ENCODE measurements around the gene CYP2A7.
"Not testable (repeated sequence)": the region's sequence is repeated elsewhere in the genome, so short reads cannot be mapped to it uniquely, and the experiment has no call there.

CYP2A7 gene

GRCh38 chr19:40882062-40882461 is at the start of gene CYP2A7:
TSS of gene CYP2A7 (minus strand) at chr19:40882231. CDS start at chr19:40882210, 21 bp downstream.
- FAIRE-seq, result not testable (repeated sequence)

GRCh38 chr19:40930799-40931198 is 48.8 kb upstream of the CYP2A7 start:
- not testable (repeated sequence) for FAIRE-seq

DNA sequence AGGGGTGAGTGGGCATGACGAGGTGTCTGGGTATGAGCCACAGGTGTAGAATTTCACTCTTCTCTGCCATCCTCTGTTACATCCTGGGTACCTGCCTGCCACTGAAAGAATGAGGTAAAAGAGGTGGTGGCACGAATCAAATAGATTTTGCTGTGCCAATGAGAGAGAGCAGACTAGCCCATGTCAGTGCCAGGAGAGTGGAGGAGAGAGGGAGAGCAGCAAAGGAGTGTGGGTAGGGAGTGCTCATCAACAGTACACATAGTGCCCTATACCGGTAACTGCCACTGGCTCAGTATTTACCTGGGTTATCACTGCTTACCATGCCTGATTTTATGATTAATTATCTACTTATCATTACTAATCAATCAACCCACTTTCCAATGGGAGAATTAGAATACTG is 47.9 kb upstream of the CYP2A7 start:
- not testable (repeated sequence) for FAIRE-seq

DNA sequence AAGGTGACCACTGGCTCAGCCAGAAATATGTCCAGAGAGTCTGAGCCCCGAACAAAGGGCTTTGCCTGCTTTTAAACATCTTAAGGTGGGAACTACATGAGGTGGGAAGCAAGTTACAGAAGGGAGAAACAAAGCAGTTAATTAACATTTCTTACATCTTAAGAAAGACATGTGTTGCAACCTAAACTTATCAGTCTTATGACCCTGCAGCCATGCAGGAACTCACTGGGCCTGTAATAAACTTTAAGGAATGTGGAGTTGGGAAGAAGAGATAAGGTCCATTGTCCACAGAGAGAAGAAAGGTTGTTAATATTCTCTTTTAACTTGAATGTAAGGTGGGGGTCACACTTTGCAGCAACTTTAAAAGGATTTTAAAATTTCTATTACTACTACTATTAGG is 46.8 kb upstream of the CYP2A7 start:
- no peak for FAIRE-seq

DNA sequence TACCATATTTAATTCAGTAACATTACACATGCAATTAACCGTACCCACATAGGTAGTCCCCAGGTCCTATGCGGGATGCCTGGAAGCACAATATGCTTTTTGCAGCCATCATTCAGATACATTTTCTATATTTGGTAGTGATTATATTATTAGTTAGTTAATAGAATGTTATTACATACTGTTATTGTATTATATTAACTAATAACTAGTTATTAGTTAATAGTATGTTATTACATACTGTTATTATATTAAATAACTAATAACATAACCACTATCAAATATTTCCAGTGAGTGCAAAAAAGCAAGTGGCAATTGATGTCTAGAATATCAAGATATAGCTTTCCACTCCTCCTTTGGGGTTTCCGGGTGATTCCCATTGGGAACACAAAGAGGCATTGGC is 45.5 kb upstream of the CYP2A7 start:
- no peak for FAIRE-seq

GRCh38 chr19:40926276-40926675 is 44.2 kb upstream of the CYP2A7 start:
- FAIRE-seq, result not testable (repeated sequence)

GRCh38 chr19:40923934-40924391 is 41.9 kb upstream of the CYP2A7 start:
- no peak for FAIRE-seq

DNA sequence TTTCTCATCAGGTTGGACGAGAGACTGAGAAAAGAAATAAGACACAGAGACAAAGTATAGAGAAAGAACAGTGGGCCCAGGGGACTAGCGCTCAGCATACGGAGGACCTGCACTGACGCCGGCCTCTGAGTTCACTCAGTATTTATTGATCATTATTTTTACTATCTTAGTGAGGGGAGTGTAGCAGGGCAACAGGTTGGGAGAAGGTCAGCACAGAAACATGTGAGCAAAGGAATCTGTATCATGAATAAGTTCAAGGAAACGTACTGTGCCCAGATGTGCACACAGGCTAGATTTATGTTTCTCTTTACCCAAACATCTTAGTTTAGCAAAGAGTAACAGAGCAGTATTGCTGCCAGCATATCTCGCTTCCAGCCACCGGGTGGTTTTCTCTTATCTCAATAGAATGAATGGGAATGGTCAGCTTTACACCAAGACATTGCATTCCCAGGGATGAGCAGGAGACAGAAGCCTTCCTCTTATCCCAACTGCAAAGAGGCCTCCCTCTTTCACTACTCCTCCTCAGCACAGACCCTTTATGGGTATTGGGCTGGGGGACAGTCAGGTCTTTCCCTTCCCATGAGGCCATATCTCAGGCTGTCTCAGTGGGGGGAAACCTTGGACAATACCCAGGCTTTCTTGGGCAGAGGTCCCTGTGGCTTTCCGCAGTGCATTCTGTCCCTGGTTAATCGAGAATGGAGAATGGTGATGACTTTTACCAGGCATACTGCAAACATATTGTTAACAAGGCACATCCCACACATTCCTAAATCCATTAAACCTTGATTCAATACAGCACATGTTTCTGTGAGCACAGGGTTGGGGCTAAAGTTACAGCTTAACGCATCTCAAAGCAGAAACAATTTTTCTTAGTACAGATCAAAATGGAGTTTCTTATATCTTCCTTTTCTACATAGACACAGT is 40.5 kb upstream of the CYP2A7 start:
- FAIRE-seq, result not testable (repeated sequence)

DNA sequence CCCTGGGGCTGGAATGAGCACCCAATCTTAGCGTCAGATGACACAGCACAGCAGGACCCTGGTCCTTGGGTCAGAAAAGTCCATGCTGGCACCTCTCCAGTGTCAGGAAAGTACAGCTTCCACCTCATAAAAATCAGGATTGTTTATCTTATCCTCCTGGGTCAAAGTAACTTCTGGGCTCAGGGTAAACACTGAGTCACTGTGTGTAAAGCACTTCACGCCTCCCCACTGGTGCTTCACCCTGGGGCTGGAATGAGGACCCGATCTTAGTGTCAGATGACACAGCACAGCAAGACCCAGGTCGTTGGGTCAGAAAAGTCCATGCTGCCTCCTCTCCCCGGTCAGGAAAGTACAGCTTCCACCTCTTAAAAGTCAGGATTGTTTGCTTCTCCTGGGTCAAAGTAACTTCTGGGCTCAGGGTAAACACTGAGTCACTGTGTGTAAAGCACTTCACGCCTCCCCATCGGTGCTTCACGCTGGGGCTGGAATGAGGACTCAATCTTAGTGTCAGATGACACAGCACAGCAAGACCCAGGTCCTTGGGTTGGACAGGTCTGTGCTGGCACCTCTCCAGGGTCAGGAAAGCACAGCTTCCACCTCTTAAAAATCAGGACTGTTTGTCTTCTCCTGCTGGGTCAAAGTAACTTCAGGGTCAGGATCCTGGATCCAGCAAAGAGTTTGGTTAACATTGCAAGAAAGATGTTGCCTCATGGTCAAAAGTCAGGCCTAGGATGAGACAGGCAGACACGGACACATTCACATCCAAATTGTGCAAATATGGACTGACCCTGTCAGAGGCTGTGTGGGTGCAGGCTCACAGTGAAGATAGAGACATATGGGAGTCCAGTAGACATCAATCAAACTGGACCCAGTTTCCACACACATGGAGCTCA is 39.2 kb upstream of the CYP2A7 start:
- FAIRE-seq, result no peak

DNA sequence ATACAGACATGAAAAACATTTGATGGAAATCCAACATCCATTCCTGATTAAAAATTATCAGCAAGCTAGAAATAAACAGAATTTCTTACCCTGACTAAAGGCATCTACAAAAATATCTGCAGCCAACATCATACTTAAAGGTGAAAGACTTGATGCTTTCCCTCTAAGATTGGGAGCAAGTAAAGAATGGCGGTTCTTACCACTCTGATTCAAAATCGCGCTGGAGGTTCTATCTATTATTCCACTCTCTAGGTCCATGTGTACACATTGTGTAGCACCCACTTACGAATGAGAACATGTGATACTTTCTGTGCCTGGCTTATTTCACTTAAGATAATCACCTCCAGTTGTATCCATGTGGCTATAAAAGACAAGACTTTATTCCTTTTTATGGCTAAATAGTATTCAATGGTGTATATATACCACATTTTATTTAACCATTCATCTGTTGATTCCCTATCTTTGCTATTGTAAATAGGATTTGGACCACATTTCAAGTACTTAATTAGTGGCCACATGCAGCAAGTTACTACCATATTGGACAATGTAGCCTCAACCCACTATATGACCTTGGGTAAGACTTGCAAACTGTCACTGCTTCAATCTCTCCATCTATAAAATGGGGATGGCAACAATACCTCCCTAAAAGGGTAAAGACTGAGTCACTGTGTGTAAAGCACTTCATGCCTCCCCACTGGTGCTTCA is 38.4 kb upstream of the CYP2A7 start:
- FAIRE-seq, result no peak

DNA sequence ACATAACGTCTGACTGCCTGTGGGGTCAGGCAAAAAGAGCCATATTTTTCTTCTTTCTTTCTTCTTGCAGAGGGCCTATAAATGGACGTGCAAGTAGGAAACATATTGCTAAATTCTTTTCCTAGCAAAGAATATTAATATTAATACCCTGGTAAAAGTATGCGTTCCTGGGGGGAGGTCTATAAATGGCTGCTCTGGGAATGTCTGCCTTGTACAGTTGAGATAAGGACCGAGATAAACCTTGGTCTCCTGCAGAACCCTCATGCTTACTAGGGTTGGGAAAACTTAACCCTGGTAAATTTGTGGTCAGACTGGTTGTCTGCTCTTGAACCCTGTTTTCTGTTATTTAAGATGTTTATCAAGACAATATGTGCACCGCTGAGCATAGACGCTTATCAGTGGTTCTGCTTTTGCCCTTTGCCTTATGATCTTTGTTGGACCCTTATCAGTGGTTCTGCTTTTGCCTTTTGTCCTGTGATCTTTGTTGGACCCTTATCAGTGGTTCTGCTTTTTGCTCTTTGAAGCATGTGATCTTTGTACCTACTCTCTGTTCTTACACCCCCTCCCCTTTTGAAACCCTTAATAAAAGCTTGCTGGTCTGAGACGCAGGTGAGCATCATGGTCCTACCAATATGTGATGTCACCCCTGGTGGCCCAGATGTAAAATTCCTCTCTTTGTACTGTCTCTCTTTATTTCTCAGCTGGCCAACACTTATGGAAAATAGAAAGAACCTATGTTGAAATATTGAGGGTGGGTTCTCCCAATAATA is 37.7 kb upstream of the CYP2A7 start:
- not testable (repeated sequence) for FAIRE-seq

GRCh38 chr19:40918303-40918702 is 36.3 kb upstream of the CYP2A7 start:
- not testable (repeated sequence) for FAIRE-seq

DNA sequence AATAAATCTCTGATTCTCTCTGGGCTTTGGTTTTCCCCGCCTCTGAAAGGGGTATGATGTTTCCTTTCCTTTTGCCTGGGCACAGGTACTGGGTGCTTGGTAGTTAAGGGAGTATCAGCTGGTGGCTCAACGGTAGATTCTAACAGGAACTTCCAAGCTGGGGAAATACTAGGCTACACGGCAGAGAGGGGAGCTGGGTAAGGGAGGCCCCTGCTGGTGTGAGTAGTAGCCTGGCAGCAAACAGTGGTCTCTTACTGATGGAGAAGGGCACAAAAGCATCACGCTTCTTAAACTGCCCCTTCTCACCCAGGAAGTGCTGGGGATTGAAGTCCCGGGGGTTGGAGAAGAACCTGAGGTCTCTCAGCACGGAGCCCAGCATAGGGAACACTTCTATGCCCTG is 26.9 kb upstream of the CYP2A7 start:
- no peak for FAIRE-seq

DNA sequence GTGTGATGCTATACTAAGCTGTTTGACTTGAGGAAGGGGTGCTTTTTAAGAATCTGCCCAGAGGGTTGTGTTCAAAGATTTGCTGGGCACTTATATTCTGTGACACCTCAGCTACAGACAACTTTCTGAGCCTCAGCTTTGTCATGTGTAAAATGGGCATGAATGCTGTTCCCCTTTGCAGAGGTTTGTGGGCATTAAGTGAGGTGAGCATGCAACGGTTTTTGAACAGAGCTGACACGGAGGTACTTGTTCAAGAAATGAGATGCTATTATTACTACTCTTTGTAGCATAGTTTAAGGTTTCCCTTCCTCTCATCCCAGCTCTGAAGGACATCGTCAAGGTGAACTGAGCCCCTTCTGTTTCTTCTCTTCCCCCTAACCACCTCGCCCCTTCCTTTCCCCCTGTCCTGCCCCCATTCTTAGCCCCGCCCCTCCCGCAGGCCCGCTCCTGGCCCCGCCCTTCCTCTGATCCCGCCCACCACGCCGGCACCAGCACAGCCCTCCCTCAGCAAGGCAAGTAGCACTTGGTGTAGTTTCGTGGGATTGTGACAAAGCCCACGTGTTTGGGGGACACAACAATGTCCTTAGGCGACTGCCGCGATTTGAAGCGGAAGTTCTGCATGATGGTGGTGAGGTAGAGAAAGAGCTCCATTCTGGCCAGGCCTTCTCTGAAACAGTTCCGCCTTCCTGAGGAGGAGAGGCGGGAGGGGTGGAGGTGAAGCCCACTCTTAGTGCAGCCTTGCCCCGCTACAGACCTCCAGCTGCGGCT is 26.1 kb upstream of the CYP2A7 start:
- FAIRE-seq, result no peak

- FAIRE-seq, result no peak
Observed at GRCh38 chr19:40906512-40906911, 24.5 kb upstream of the CYP2A7 start.

DNA sequence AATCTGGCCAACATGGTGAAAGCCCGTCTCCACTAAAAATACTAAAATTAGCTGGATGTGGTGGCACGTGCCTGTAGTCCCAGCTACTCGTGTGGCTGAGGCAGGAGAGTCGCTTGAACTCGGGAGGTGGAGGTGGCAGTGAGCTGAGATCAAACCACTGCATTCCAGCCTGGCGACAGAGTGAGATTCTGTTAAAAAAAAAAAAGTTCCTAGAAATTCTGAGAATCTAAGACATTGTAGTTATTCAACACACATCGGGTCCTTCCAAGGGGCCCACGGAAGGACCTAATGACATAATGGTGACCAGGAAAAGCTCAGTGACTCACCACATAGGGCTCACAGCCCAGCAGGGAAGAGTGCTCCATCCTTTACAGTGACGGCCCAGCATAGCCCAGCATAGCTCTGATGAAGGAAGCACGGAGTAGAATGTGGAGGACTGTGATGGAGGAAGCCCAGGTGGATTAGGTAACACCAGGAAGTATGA is 22.7 kb upstream of the CYP2A7 start:
- FAIRE-seq, result not testable (repeated sequence)

GRCh38 chr19:40901975-40902750 is 20.1 kb upstream of the CYP2A7 start:
- not testable (repeated sequence) for FAIRE-seq

- FAIRE-seq, result not testable (repeated sequence)
Observed at GRCh38 chr19:40900521-40900920, 18.5 kb upstream of the CYP2A7 start.

DNA sequence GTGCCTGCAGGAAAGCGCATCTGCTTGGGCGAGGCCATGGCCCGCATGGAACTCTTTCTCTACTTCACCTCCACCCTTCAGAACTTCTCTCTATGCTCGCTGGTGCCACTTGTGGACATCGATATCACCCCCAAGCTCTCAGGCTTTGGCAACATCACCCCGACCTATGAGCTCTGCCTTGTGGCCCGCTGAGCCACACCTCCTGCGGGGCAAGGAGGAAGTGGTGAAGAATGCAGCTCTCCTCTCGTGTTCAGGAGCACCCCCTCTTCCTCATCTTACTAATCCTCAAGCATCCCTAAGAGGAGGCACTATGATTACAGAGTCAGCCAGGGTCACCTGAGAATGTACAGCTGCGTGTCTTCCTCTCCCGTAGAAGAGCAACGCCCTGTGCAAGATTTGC is 17.9 kb upstream of the CYP2A7 start:
- FAIRE-seq, result not testable (repeated sequence)

Data from colon (tissue), 2 donors.